Glomerular endothelial cell (primary cell): ENCODE measurements around the gene ZNF622. TPM values are rescaled to one million over a fixed set of nuclear protein-coding genes. Genes with fewer than 3 reads are reported as not detected.

Experiments used
- DNase-seq: peaks from one replicate; pipeline ENCODE4 v3.0.0-alpha.2; 2011; ENCODE audit warnings: low read depth, low spot score; ENCODE audit errors: extremely low read depth
- total RNA-seq: library from RNA; depleted of rRNA; stranded (reverse); fragments of >200 nt; gene quantifications from 2 replicates; pipeline ENCODE4 v1.2.3, GENCODE V29; 2015

Gene ZNF622
- 24.4 and 28.2 TPM in 2 replicates for total RNA-seq

GRCh38 chr5:16465544-16466432 lies at the start of gene ZNF622:
Gene ZNF622 (minus strand): TSS chr5:16465800. CDS start chr5:16465665, 135 bp downstream.
- peak; percentile 31 for DNase-seq

- DNase-seq: no peak
These were observed 44.5 kb upstream of the ZNF622 start for GRCh38 chr5:16510098-16510497.

GRCh38 chr5:16508730-16509531 lies 43.3 kb upstream of the ZNF622 start:
- no peak for DNase-seq

DNA sequence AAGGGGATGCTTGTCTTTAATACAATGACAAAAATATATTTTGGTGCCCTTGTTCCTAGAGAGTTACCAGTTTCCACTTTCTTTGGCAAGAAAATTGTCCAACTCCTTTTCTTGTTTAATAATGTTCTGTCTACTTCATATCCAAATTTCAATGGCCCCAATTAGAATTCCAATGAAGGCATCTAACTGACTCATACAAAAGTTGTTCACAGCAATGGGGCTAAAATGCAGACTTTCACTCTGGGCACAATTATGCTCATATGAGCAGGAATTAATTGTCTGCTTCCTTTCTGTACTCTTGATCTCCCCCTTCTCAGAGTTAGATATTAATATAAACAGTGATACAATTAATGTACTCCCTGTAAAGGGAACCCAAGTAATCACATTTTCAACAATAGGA lies 42.1 kb upstream of the ZNF622 start:
- no peak for DNase-seq

- DNase-seq: no peak
These were observed 40.3 kb upstream of the ZNF622 start for GRCh38 chr5:16505904-16506303.

DNA sequence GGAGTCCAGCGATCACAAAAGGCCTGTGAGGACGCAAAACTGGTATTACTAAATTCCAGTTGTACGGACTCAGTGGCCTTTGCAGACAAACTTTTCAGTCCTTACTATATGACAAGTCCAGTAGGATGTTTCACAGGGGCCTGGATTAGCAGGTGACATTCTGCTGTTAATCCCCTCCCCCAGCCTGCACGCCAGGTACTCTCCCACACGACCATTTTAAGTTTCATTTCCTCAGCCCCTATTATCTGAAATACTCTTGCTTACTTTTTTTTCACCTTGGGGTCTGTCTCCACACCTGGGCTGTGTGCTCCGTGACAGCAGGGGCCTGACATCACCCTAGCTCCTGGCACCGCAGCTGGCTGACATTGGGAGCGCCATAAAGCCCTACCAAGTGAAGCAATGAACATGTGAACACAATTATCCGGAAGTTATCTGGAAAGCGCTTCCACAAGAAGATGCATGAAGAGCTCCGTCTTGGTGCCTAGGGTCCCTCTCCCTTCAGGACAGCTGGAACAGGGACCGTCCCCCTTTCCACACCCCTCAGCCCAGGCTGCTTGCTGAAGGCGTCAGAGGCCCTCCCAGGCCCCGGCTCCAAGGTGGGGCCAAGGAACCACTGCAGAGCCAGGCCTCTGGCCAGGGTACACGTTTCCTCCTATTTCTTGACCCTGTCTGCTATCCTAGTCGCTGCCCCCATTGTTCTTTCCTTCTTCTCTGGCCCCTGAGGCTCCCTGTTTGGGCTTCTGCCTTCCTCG lies 39.7 kb upstream of the ZNF622 start:
- DNase-seq: no peak

GRCh38 chr5:16504571-16504970 lies 39.0 kb upstream of the ZNF622 start:
- DNase-seq: no peak

- DNase-seq: no peak
These were observed 37.3 kb upstream of the ZNF622 start for GRCh38 chr5:16502866-16503265.

- DNase-seq: no peak
These were observed 34.4 kb upstream of the ZNF622 start for GRCh38 chr5:16500024-16500423.

- no peak for DNase-seq
These were observed 31.9 kb upstream of the ZNF622 start for GRCh38 chr5:16497546-16497945.

GRCh38 chr5:16493261-16493660 lies 27.7 kb upstream of the ZNF622 start:
- DNase-seq: no peak

DNA sequence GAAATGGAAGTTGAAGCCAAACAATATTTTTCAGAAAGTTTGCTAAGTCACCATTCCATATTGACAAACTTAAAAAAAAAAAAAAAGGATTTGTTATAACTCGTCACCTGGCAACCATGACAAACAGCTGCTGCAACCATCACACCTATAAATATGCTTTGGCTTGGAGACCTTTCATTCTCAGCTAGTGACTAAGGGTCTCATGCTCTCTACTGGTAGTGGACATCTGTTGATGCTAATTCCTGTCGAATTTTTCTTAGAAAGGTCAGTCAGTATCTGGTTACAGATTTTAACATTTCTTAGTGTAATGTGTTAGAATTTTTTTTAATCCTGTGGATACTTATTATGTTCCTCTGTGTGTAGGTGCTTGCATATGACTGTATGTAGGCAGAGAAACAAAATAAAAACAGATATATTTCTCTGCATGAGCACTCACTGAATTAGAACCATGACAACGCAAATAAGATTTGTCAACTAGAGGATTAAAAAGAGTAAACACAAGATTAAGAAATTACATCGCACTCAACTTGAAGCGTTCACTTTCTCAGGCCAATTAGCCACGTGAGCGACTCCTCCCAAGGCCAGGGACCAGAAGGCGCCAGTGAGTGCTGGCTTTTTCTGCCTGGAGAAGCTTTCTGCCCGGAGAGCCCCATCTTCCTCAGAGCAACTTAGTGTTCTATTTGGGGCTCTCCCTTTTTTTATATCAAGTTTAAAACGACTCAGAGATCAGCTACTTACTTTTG lies 27.0 kb upstream of the ZNF622 start:
- DNase-seq: no peak

DNA sequence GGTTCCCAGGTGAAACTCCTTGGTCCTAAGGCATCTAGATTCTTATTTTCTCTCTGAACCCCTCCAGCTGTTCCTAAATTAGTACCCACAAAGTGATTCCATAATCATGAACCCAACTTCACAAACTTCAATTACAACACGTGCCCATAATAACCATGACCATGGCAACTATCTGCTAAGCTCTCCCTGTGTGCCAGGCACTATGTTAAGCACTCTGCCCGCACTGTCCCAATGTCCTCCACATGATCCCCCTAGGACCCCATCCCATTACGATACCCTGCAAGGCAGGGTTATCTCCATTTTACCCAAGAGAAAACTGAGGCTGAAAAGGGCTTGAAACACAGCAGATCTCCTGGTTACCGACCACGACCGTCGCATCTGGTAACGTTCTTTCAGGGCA lies 25.3 kb upstream of the ZNF622 start:
- no peak for DNase-seq

DNA sequence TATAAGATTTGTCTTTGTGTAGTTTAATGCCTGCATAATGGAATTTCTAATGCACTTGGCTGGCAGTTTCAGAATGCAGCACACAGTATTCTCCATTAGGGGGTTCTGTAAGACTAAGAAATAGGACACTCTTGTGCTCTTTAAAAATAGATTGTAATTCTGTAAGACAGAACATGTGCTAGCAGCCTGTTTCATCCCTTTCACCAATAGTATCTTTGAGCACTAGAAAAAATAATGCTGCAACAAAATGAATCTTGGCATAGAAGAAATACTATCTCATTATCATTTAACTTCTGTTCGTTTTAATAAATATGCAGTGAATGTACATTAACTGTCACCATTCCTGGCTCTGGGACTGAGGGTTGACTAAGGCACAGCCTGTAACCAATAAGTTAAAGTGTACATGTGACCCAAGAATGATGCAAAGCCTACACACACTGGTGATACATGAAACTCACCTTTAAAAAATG lies 23.8 kb upstream of the ZNF622 start:
- DNase-seq: no peak

DNA sequence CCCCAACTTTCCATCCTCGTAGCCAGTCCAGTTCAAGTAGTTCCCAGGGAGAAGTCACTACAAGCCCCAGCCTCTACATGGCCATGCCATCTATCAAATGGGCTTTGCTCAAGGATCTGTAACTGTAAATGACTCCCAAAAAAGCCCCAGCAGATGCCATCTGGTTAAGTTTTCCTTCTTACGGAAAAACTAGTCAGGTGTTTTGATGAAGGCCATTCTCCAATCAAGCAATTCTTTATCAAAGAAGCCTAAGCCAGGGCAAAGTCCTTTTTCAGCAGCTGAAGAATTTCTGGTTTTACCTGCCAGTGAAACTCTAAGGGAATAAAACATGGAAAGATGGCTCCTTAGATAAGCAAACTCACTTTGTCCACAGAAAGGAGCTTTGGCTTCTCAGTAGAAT lies 21.9 kb upstream of the ZNF622 start:
- DNase-seq: no peak

DNA sequence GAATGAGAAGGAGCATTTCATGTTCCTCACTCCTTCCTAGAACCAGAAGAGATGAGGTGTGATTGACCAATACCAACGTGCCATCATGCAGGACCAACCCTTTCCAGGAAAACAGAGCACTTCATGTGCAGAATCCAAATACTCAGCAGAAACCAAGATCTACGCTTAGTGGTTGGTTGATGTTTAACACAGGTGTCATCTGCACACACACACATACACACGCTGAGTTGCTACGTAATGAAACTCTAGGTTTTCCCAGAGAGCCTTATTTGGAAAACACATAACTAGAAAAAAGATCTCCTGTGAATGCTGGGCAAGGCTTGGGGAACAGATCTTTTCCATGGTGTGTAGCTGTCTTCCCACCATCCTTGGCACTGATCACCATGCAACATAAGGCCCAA lies 21.1 kb upstream of the ZNF622 start:
- DNase-seq: no peak

DNA sequence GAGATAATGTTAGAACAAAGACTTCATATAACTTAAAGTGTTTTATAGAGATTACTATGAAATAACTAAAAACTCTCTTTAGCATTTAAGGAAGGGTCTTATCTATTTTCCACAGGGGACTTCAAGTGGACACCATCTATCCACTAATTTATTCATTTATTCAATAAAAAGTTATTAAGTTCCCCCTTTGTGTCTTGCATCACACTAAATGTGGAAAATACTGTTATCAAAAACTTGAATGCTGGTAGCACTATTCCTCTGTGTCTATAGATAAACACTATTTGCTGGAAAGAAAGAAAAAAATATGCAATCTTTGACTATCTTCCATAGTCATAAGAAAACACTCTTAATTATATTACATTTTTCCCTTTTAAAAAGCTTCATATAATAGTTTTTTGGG lies 20.1 kb upstream of the ZNF622 start:
- no peak for DNase-seq

DNA sequence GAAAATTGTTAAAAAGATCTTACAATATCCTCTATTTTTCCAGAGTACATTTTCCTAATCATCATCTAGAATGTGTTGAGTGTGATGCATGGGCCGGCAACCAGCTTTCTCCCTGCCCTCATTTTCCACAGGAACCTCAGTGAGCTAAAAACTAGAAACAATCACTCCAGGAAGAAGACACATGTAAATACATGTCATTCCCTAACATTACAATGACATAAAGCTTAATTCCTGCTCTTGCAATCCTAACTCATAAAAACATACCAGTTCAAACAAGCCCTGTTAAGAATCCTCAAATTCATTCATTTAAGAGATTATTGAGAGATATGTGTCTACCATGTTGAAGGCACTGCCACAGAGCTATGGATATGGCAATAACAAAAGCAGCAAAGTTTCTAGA lies 18.5 kb upstream of the ZNF622 start:
- DNase-seq: no peak

GRCh38 chr5:16483361-16483760 lies 17.8 kb upstream of the ZNF622 start:
- DNase-seq: no peak

GRCh38 chr5:16482891-16483290 lies 17.3 kb upstream of the ZNF622 start:
- DNase-seq: no peak
